Measurements from ENCODE around the gene NR4A2.
A peak's percentile ranks its signal among the peaks of the same experiment; 100 is the strongest.

The NR4A2 gene

DNA sequence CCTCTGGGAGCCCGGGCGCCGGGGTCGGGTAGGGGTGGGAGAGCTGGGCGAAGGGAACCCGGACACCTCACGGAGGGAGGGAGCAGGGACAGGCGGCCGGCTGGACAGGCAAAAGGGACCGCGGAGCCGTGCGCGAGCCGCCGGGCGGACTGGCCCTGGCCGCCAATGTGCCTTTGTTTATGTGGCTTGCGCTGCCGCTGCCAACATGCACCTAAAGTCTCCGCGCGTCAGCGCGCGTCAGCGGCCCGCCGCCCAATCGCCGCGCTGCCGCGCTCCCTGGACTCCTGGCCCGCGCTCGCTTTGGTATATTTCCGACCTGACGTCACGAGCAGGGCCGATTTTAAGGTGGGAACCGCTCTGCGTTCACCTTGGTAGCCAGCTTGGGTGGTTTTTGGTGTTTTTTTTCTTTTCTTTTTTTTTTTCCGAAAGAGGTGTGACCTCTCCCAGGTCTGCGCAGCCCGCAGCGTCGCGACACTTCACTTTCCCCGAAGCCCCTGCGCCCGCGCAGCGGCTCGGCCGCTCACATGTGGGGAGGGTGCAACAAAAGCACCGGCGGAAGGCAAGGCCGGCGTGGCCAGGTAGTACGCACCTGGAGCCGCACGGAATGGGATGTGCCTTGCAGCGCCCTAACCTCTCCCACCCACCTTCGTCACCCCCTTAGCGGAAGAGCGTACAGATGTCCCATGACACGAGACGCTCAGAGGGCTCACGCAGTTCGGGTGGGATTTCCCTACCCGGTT lies at the start of gene NR4A2:
Gene NR4A2, minus strand, starts transcription at position 188 of the 740 bp plus-strand sequence. CDS start 2,535 bp downstream, outside the sequence.
- peak; percentile 68 to 83 (median 71) for DNase-seq (ENCODE audit: low read depth in 3 of 3, low spot score in 1 of 3)

GRCh38 chr2:156380117-156380645 lies 47.7 kb upstream of the NR4A2 start:
- no peak for DNase-seq (ENCODE audit: low read depth in 3 of 3, low spot score in 1 of 3)

DNA sequence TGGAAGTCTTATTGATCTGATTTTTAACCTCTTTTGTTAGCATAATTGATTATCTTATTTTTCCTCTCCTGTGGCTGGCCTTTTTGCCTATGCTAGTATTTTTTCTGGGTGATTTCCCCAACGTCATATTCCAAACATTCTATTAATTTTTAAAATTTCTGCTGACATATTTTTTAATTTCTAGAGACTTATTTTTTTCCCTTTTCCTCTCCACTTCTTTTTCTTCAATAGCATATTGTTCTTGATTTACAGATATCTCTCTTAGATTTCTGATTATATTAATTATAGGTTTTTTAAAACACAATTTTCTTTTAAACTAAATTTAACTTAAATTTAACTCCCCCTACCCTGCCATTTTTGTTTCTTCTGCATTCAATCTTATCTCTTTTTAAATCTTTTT lies 47.2 kb upstream of the NR4A2 start:
- no peak for DNase-seq (ENCODE audit: low read depth in 3 of 3, low spot score in 1 of 3)

GRCh38 chr2:156379071-156379470 lies 46.5 kb upstream of the NR4A2 start:
- DNase-seq (ENCODE audit: low read depth in 3 of 3, low spot score in 1 of 3) = no peak

DNA sequence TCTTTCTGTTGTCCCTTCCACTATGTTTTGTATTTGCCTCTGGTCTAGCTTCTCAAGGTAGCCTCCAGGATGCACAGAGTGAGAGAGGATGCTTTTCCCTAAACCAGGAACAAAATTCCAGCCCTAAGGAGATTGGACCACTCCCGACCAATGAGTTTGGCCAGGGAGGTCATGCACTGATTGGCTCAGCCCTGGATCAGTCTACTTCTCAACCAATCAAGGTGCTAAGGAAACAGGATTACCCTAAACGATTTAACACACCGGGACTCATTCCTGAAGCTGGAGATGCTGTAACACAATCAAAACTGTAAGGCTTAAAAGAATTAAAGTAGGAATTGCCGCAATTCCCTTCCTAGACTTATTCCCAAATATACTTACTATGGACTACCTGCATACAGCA lies 34.2 kb upstream of the NR4A2 start:
- DNase-seq (ENCODE audit: low read depth in 3 of 3, low spot score in 1 of 3) = no peak

DNA sequence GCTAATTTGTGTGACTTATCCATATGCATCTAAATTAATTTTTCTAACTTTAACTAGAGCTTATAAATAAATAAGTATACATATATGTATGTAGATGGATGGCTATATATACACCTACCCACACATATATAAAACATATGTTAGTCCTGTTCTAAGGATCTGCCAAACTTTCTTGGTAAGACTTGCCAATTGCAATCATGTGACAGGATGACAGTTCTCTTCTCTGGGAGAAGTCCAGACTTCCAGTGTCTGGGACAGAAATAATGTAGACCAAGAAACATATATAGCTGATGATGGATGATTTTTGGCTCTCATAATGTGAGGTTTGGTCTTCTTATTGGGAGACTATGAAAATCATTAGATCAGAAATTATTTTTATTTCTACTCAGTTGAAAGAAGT lies 30.6 kb upstream of the NR4A2 start:
- no peak for DNase-seq (ENCODE audit: low read depth in 3 of 3, low spot score in 1 of 3)

- no peak for DNase-seq (ENCODE audit: low read depth in 3 of 3, low spot score in 1 of 3)
Measured at GRCh38 chr2:156356014-156356754, 23.7 kb upstream of the NR4A2 start.

GRCh38 chr2:156352911-156353310 lies 20.4 kb upstream of the NR4A2 start:
- DNase-seq (ENCODE audit: low read depth in 3 of 3, low spot score in 1 of 3) = no peak

- DNase-seq (ENCODE audit: low read depth in 3 of 3, low spot score in 1 of 3) = no peak
Measured at GRCh38 chr2:156350374-156351142, 18.0 kb upstream of the NR4A2 start.

DNA sequence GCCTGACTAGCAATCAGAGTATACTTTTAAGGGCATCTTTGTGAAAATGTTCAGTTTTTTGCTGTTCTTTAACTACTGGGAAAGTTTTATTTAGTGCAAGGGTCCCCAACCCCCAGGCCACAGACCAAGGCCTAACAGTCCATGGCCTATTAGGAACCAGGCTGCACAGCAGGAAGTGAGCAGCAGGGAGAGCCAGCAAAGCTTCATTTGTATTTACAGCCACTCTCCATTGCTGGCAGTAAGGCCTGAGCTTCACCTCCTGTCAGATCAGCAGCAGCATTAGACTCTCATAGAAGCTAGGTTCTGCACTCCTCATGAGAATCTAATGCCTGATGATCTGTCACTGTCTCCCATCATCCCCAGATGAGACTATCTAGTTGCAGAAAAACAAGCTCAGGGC lies 17.1 kb upstream of the NR4A2 start:
- DNase-seq (ENCODE audit: low read depth in 3 of 3, low spot score in 1 of 3) = no peak

DNA sequence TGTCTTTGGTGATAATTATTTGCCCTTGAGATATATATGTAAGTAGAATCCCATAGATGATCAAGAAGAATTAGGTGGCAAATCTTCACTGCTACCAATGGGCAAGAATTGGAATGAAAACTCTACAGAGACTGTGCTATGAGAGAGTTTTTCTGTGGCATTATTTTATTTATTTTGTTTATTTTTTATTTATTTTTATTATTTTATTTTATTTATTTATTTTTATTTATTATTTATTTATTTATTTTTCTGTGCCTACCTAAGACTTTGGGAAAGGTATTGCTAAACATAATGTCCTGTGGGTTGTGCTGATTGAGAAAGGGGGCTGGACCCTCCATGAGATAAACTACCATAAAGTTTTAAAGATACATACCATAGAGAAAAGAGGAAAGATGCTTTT lies 16.6 kb upstream of the NR4A2 start:
- no peak for DNase-seq (ENCODE audit: low read depth in 3 of 3, low spot score in 1 of 3)

GRCh38 chr2:156347431-156347830 lies 14.9 kb upstream of the NR4A2 start:
- DNase-seq (ENCODE audit: low read depth in 3 of 3, low spot score in 1 of 3) = no peak

GRCh38 chr2:156346731-156347130 lies 14.2 kb upstream of the NR4A2 start:
- no peak for DNase-seq (ENCODE audit: low read depth in 3 of 3, low spot score in 1 of 3)

GRCh38 chr2:156345582-156345981 lies 13.1 kb upstream of the NR4A2 start:
- no peak for DNase-seq (ENCODE audit: low read depth in 3 of 3, low spot score in 1 of 3)

DNA sequence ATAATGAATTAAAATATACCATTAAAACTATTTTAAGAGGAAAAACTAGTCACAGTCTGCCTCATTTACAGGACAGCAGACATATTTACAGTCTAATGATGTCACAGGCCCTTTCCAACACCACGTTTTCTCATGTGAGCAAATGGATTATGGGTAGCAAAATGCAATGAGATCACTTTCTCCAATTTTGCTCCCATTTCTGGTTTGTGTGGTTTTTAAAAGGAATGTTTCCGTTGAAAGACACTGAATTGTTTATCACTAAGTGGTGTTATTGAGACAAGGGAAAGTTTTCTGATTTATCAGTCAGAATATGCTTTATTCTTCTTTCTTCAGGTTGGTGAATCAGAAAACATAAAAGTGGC lies 11.4 kb upstream of the NR4A2 start:
- no peak for DNase-seq (ENCODE audit: low read depth in 3 of 3, low spot score in 1 of 3)

DNA sequence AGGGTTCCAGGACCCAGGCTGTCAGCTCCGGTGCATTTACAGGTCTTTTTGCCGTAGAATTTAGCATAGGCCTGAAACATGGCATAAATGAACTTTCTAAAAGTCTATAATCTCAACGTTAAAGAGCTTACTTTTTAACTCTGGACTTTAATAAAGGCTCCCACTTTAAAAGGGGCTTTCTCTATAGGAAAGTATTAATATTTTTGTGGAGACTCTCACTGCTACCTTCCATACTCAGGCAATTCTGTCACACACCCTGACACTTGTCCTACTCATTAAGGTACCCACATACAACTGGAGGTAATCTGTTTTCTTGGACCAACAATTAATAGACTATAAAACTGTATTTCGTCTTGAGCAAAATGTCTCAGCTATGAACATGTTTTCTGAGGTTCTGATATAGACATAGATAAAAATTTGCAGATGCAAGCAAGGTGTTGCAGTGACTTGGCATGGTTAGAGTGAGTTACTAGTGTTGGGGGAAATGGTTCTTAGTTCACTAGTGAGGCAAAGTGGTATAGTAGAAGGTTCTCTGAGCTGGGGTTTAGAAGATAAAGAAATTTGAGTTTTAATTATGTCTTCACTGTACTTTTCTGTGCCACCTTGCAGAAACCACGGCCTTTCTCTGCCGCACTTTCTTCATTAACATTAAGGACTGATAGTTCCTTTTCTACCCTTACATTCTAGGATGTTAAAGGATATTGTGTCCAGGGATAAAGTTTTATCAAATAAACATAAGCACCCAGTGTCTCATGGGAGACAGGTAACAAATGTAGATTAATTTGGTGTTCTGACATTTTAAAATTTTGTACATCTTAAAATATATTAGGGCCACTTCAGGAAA lies 10.8 kb upstream of the NR4A2 start:
- DNase-seq (ENCODE audit: low read depth in 3 of 3, low spot score in 1 of 3) = no peak

GRCh38 chr2:156342254-156343095 lies 10.0 kb upstream of the NR4A2 start:
- peak; percentile 69 to 80 (median 73) for DNase-seq (ENCODE audit: low read depth in 3 of 3, low spot score in 1 of 3)

GRCh38 chr2:156341452-156342253 lies 9.1 kb upstream of the NR4A2 start:
- DNase-seq (ENCODE audit: low read depth in 3 of 3, low spot score in 1 of 3) = peak; percentile 74 to 83 (median 79)
